ENCODE data around the gene FOXR2. TPM values are rescaled to one million over a fixed set of nuclear protein-coding genes. Genes with fewer than 3 reads are reported as not detected.

The FOXR2 gene
- total RNA-seq = not detected in 2 replicates

GRCh38 chrX:55623100-55623499 is at the start of gene FOXR2:
Gene FOXR2, plus strand, starts transcription at chrX:55623400. Its CDS starts 312 bp downstream, at chrX:55623712.

Small RNAs within 50 kb of the gene (small RNA-seq; reads per million reads assigned to genes)
- gene RF00019 = not detected

Other genes with a start within 250 kb of the FOXR2 start
- gene MAGEH1, start 171.3 kb upstream of the FOXR2 start, total RNA-seq = 28.3 and 30.1 TPM in 2 replicates
- gene USP51, start 133.6 kb upstream of the FOXR2 start, total RNA-seq = 1.1 and 1.5 TPM in 2 replicates
- gene RRAGB, start 94.3 kb downstream of the FOXR2 start, total RNA-seq = 13.7 and 17.6 TPM in 2 replicates